ENCODE data around the gene ASB10. TPM values are rescaled to one million over a fixed set of nuclear protein-coding genes. Genes with fewer than 3 reads are reported as not detected.

ASB10 gene
- total RNA-seq, 2 donors from 2014 or later = not detected

GRCh38 chr7:151191544-151191943 is 4.5 kb upstream of the ASB10 start:
- Mint-ChIP-seq H3K4me3 (no peak overlapping the region), H3K4me1 (peaks cover 25% of the 10 kb centered on the region), H3K27ac (no peak overlapping the region), H3K27me3 (no peaks in the 10 kb centered on the region), H3K36me3 (ENCODE audit: low read depth) (no peaks in the 10 kb centered on the region)
- no peaks in the 10 kb centered on the region for H3K9me3 ChIP-seq (ENCODE audit: control insufficient read depth, low read length, poor library complexity, severe bottlenecking)
- DNase-seq = no peak
- ATAC-seq = no peak

- ATAC-seq = no peak
- H3K27me3 Mint-ChIP-seq = no peaks in the 10 kb centered on the region
- H3K36me3 Mint-ChIP-seq (ENCODE audit: low read depth) = no peaks in the 10 kb centered on the region
- no peak overlapping the region for H3K27ac Mint-ChIP-seq
- H3K4me1 Mint-ChIP-seq = peaks cover 14% of the 10 kb centered on the region
- H3K4me3 Mint-ChIP-seq = no peak overlapping the region
- no peak for DNase-seq
- no peaks in the 10 kb centered on the region for H3K9me3 ChIP-seq (ENCODE audit: control insufficient read depth, low read length, poor library complexity, severe bottlenecking)
Measured at GRCh38 chr7:151189038-151189437, 2.0 kb upstream of the ASB10 start.

- H3K4me3 Mint-ChIP-seq = no peak overlapping the region
- H3K36me3 Mint-ChIP-seq (ENCODE audit: low read depth) = no peaks in the 10 kb centered on the region
- H3K27ac Mint-ChIP-seq = no peak overlapping the region
- no peaks in the 10 kb centered on the region for H3K9me3 ChIP-seq (ENCODE audit: control insufficient read depth, low read length, poor library complexity, severe bottlenecking)
- peaks cover 8% of the 10 kb centered on the region for H3K4me1 Mint-ChIP-seq
- H3K27me3 Mint-ChIP-seq = no peaks in the 10 kb centered on the region
- no peak for DNase-seq
- no peak for ATAC-seq
Measured at GRCh38 chr7:151188252-151188542, 1.1 kb upstream of the ASB10 start.

- H3K27ac Mint-ChIP-seq = no peak overlapping the region
Measured at GRCh38 chr7:151187409-151188251, 580 bp upstream of the ASB10 start.

GRCh38 chr7:151185762-151186639 is 1.0 kb downstream of the ASB10 start:
- no peaks in the 10 kb centered on the region for H3K9me3 ChIP-seq (ENCODE audit: control insufficient read depth, low read length, poor library complexity, severe bottlenecking)
- Mint-ChIP-seq H3K4me1 (peaks cover 7% of the 10 kb centered on the region), H3K4me3 (no peak overlapping the region), H3K27ac (no peak overlapping the region), H3K27me3 (no peaks in the 10 kb centered on the region), H3K36me3 (ENCODE audit: low read depth) (no peaks in the 10 kb centered on the region)
- ATAC-seq (peak; percentile 50), DNase-seq (no peak)

More at GRCh38 chr7:151187409-151188251, 580 bp upstream of the ASB10 start:
- no peak overlapping the region for H3K4me3 Mint-ChIP-seq
- peaks cover 7% of the 10 kb centered on the region for H3K4me1 Mint-ChIP-seq
- H3K9me3 ChIP-seq (ENCODE audit: control insufficient read depth, low read length, poor library complexity, severe bottlenecking) = no peaks in the 10 kb centered on the region
- no peaks in the 10 kb centered on the region for H3K36me3 Mint-ChIP-seq (ENCODE audit: low read depth)
- no peaks in the 10 kb centered on the region for H3K27me3 Mint-ChIP-seq
- no peak for DNase-seq
- no peak for ATAC-seq

- ATAC-seq = no peak
- DNase-seq = no peak
- peaks cover 2% of the 10 kb centered on the region for H3K36me3 Mint-ChIP-seq (ENCODE audit: low read depth)
- H3K4me1 Mint-ChIP-seq = peaks cover 3% of the 10 kb centered on the region
- no peak overlapping the region for H3K4me3 Mint-ChIP-seq
- H3K27ac Mint-ChIP-seq = peak overlapping the region; percentile 84
- H3K27me3 Mint-ChIP-seq = peaks cover 12% of the 10 kb centered on the region
- H3K9me3 ChIP-seq (ENCODE audit: control insufficient read depth, low read length, poor library complexity, severe bottlenecking) = no peaks in the 10 kb centered on the region
Measured at GRCh38 chr7:151181011-151181431, 6.0 kb downstream of the ASB10 start.

- peaks cover 2% of the 10 kb centered on the region for H3K36me3 Mint-ChIP-seq (ENCODE audit: low read depth)
- no peak overlapping the region for H3K4me3 Mint-ChIP-seq
- H3K4me1 Mint-ChIP-seq = peaks cover 3% of the 10 kb centered on the region
- no peaks in the 10 kb centered on the region for H3K9me3 ChIP-seq (ENCODE audit: control insufficient read depth, low read length, poor library complexity, severe bottlenecking)
- ATAC-seq (no peak), DNase-seq (no peak)
- peak overlapping the region; percentile 84 for H3K27ac Mint-ChIP-seq
- H3K27me3 Mint-ChIP-seq = peaks cover 12% of the 10 kb centered on the region
Measured at GRCh38 chr7:151179946-151180345, 7.1 kb downstream of the ASB10 start.

GRCh38 chr7:151179287-151179860 is 7.7 kb downstream of the ASB10 start:
- DNase-seq = no peak
- peaks cover 3% of the 10 kb centered on the region for H3K4me1 Mint-ChIP-seq

GRCh38 chr7:151178831-151179230 is 8.2 kb downstream of the ASB10 start:
- H3K4me3 Mint-ChIP-seq = no peak overlapping the region
- peaks cover 2% of the 10 kb centered on the region for H3K36me3 Mint-ChIP-seq (ENCODE audit: low read depth)
- DNase-seq (no peak), ATAC-seq (no peak)
- H3K9me3 ChIP-seq (ENCODE audit: control insufficient read depth, low read length, poor library complexity, severe bottlenecking) = no peaks in the 10 kb centered on the region
- H3K27me3 Mint-ChIP-seq = peaks cover 12% of the 10 kb centered on the region
- H3K27ac Mint-ChIP-seq = no peak overlapping the region
- H3K4me1 Mint-ChIP-seq = peaks cover 3% of the 10 kb centered on the region

More at GRCh38 chr7:151179287-151179860, 7.7 kb downstream of the ASB10 start:
- Mint-ChIP-seq H3K36me3 (ENCODE audit: low read depth) (peaks cover 2% of the 10 kb centered on the region), H3K27ac (no peak overlapping the region), H3K4me3 (no peak overlapping the region), H3K27me3 (peaks cover 12% of the 10 kb centered on the region)
- no peaks in the 10 kb centered on the region for H3K9me3 ChIP-seq (ENCODE audit: control insufficient read depth, low read length, poor library complexity, severe bottlenecking)
- ATAC-seq = no peak

GRCh38 chr7:151178236-151178635 is 8.8 kb downstream of the ASB10 start:
- H3K27ac Mint-ChIP-seq = no peak overlapping the region
- H3K4me1 Mint-ChIP-seq = peaks cover 4% of the 10 kb centered on the region
- H3K36me3 Mint-ChIP-seq (ENCODE audit: low read depth) = peaks cover 2% of the 10 kb centered on the region
- ATAC-seq (no peak), DNase-seq (no peak)
- H3K27me3 Mint-ChIP-seq = peaks cover 16% of the 10 kb centered on the region
- no peak overlapping the region for H3K4me3 Mint-ChIP-seq
- no peaks in the 10 kb centered on the region for H3K9me3 ChIP-seq (ENCODE audit: control insufficient read depth, low read length, poor library complexity, severe bottlenecking)

GRCh38 chr7:151177310-151177709 is 9.7 kb downstream of the ASB10 start:
- Mint-ChIP-seq H3K27me3 (peaks cover 24% of the 10 kb centered on the region), H3K36me3 (ENCODE audit: low read depth) (peaks cover 2% of the 10 kb centered on the region), H3K4me1 (peaks cover 10% of the 10 kb centered on the region), H3K27ac (no peak overlapping the region), H3K4me3 (no peak overlapping the region)
- DNase-seq (no peak), ATAC-seq (no peak)
- no peaks in the 10 kb centered on the region for H3K9me3 ChIP-seq (ENCODE audit: control insufficient read depth, low read length, poor library complexity, severe bottlenecking)

- Mint-ChIP-seq H3K27ac (no peak overlapping the region), H3K4me3 (no peak overlapping the region), H3K36me3 (ENCODE audit: low read depth) (peaks cover 2% of the 10 kb centered on the region), H3K4me1 (peaks cover 11% of the 10 kb centered on the region), H3K27me3 (peaks cover 29% of the 10 kb centered on the region)
- no peak for ATAC-seq
- no peaks in the 10 kb centered on the region for H3K9me3 ChIP-seq (ENCODE audit: control insufficient read depth, low read length, poor library complexity, severe bottlenecking)
- no peak for DNase-seq
Measured at GRCh38 chr7:151176401-151176800, 10.6 kb downstream of the ASB10 start.

GRCh38 chr7:151175793-151176311 is 11.2 kb downstream of the ASB10 start:
- peaks cover 2% of the 10 kb centered on the region for H3K36me3 Mint-ChIP-seq (ENCODE audit: low read depth)
- H3K27me3 Mint-ChIP-seq = peaks cover 34% of the 10 kb centered on the region
- peaks cover 11% of the 10 kb centered on the region for H3K4me1 Mint-ChIP-seq
- DNase-seq (no peak), ATAC-seq (no peak)
- no peak overlapping the region for H3K4me3 Mint-ChIP-seq
- H3K27ac Mint-ChIP-seq = no peak overlapping the region
- no peaks in the 10 kb centered on the region for H3K9me3 ChIP-seq (ENCODE audit: control insufficient read depth, low read length, poor library complexity, severe bottlenecking)
